Activated T-helper 17 cell treated with anti-CD3 and anti-CD28 coated beads, Interleukin-2, amount 50 U/mL, for 72 hours (primary cell): ENCODE measurements around the gene FGL2. TPM values are rescaled to one million over a fixed set of nuclear protein-coding genes. Genes with fewer than 3 reads are reported as not detected.
"Not testable (repeated sequence)": the region's sequence is repeated elsewhere in the genome, so short reads cannot be mapped to it uniquely, and the experiment has no call there.

Source experiments
- ATAC-seq: fragments of 150-1000 bp; cut with Tn5 transposase; replicated peaks from 2 replicates; pipeline ENCODE4 v1.10.0; 2021; ENCODE audit warnings: mild to moderate bottlenecking, moderate library complexity
- H3K27ac Mint-ChIP-seq: one replicate; pipeline ENCODE4 v1.8.0; 2022; ENCODE audit warnings: mixed read lengths
- H3K27me3 Mint-ChIP-seq: one replicate; pipeline ENCODE4 v1.8.0; 2022; ENCODE audit warnings: mixed read lengths
- H3K36me3 Mint-ChIP-seq: one replicate; pipeline ENCODE4 v1.8.0; 2022; ENCODE audit warnings: low read depth, mild to moderate bottlenecking, mixed read lengths
- H3K4me1 Mint-ChIP-seq: one replicate; pipeline ENCODE4 v1.8.0; 2022; ENCODE audit warnings: mixed read lengths
- H3K4me3 Mint-ChIP-seq: one replicate; pipeline ENCODE4 v1.8.0; 2022; ENCODE audit warnings: mild to moderate bottlenecking, mixed read lengths
- H3K9me3 Mint-ChIP-seq: one replicate; pipeline ENCODE4 v1.8.0; 2022; ENCODE audit warnings: mixed read lengths
- total RNA-seq, 2 donors: library from RNA; stranded (reverse); gene quantifications; one replicate each; pipeline ENCODE4 v1.2.3, GENCODE V29; 2022

Gene FGL2
- total RNA-seq, 2 donors from 2014 or later: 0.16 to 0.56 TPM

DNA sequence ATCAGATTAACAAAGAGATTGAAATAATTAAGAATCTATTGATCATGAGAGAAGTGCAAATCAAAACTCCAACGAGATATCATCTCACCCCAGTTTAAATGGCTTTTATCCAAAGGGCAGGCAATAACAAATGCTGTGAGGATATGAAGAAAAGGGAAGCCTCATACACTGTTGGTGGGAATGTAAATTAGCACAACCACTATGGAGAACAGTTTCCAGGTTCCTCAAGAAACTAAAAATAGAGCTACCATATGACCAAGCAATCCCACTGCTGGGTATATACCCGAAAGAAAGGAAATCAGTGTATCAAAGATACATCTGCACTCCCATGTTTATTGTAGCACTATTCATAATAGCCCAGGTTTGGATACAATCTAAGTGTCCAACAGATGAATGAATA is 13.8 kb downstream of the FGL2 start:
- no peaks in the 10 kb centered on the region for H3K27me3 Mint-ChIP-seq
- no peaks in the 10 kb centered on the region for H3K36me3 Mint-ChIP-seq
- no peaks in the 10 kb centered on the region for H3K9me3 Mint-ChIP-seq
- no peaks in the 10 kb centered on the region for H3K4me1 Mint-ChIP-seq
- H3K27ac Mint-ChIP-seq: no peak overlapping the region
- H3K4me3 Mint-ChIP-seq: no peak overlapping the region
- no peak for ATAC-seq

DNA sequence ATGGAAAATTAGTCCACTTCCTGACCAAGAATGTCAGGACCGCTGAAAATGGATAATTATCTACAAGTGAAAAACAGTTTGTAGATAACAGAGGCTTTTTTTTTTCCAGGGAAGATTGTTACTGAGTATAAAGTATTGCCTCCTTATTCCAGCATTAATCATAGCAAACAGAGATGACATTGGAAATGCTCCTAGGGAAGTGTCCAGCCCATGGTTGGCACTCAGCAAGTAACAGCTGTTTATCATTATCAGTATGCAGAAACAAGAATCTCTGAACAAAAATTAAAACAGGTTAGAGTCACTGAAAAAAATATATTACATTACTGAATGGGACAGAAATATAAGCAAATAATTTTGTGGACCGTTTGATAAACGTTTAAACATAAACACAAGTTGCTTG is 14.6 kb downstream of the FGL2 start:
- H3K27me3 Mint-ChIP-seq: no peaks in the 10 kb centered on the region
- no peak overlapping the region for H3K27ac Mint-ChIP-seq
- H3K36me3 Mint-ChIP-seq: no peaks in the 10 kb centered on the region
- no peaks in the 10 kb centered on the region for H3K9me3 Mint-ChIP-seq
- no peak overlapping the region for H3K4me3 Mint-ChIP-seq
- H3K4me1 Mint-ChIP-seq: no peaks in the 10 kb centered on the region
- ATAC-seq: no peak

DNA sequence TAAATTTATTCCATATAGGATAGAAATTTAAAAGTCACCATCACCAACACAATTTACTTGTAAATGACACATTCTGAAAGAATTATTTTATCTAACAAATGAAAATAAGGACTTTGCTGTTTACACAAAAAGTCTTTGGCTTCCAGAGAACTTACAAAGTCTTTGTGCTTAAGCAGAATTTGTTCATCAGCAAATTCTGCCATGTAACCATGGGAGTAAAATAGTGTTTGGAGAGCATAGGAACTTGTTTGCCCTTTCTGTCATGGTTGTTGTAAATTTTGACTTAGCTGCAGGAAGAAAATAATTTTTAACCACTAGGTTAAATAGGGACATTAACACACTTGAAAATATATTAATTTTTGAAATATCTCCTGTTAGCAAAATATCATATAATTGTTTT is 15.2 kb downstream of the FGL2 start:
- Mint-ChIP-seq H3K27ac (no peak overlapping the region), H3K9me3 (no peaks in the 10 kb centered on the region), H3K4me3 (no peak overlapping the region), H3K4me1 (no peaks in the 10 kb centered on the region), H3K36me3 (no peaks in the 10 kb centered on the region), H3K27me3 (no peaks in the 10 kb centered on the region)
- ATAC-seq: no peak

DNA sequence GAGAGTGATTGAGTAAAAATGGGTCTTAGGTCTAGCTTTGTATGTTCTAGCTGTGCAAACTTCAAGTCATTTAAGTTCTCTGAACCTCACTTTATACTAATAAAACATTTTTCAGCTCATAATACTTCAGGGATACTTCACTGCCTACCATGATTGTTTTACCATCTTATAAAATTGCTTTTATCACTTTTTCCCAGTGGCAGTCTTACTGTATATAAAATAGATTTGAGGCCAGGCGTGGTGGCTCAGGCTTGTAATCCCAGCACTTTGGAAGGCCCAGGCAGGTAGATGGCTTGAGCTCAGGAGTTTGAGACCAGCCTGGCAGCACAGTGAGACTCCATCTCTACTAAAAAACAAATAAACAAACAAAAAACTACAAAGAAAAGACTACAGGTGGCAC is 17.4 kb downstream of the FGL2 start:
- ATAC-seq: no peak
- H3K27me3 Mint-ChIP-seq: no peaks in the 10 kb centered on the region
- no peaks in the 10 kb centered on the region for H3K4me1 Mint-ChIP-seq
- no peak overlapping the region for H3K27ac Mint-ChIP-seq
- H3K36me3 Mint-ChIP-seq: no peaks in the 10 kb centered on the region
- H3K4me3 Mint-ChIP-seq: no peak overlapping the region
- H3K9me3 Mint-ChIP-seq: no peaks in the 10 kb centered on the region

DNA sequence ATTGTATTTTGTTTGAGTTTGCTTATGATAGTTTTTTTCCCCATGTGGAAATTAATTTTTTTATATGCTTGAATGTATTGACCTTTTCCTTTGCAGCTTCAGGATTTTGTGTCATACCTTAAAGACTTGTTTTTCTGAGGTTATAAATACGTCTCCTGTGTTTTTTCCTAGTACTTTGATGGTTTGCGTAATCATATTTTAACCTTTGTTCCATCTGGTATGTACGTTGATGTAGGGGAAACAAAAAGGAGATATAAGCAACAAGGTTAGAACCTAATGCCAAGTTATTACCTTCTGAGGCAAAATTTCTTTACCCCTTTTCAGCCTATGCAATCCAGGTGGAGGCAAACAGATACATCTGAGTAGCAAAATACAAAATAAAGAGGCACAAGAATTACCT is 17.9 kb downstream of the FGL2 start:
- no peak overlapping the region for H3K27ac Mint-ChIP-seq
- ATAC-seq: no peak
- H3K4me3 Mint-ChIP-seq: no peak overlapping the region
- no peaks in the 10 kb centered on the region for H3K9me3 Mint-ChIP-seq
- H3K4me1 Mint-ChIP-seq: no peaks in the 10 kb centered on the region
- H3K36me3 Mint-ChIP-seq: no peaks in the 10 kb centered on the region
- H3K27me3 Mint-ChIP-seq: no peaks in the 10 kb centered on the region

DNA sequence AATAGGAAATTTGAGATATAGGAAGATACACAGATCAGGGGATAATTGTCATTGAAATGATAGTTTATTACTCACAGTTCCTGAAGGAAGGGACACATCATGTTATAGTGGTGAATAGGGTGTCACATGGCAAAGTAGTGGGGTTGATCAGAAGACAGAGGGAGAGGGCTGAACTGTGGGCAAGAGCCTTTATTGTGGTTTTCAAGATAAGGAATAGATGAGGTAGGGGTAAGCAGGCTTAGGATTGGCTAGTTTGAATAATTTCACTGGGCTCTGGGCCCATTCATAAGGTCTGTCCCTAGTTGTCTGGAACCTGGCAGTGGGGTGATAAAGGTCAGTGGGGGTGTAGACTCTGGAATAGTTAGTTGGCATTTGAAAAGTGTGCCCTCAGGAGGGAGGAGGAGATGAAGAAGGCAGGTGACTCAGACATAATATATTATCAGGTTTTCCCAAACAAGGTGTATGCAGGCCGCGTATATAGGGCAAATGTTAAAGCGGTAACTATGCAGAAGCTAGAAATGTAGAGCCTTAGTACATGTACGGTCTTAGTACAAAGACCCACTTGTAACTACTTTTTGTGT is 18.5 kb downstream of the FGL2 start:
- no peak overlapping the region for H3K27ac Mint-ChIP-seq
- no peak overlapping the region for H3K4me3 Mint-ChIP-seq
- ATAC-seq: no peak
- H3K9me3 Mint-ChIP-seq: no peaks in the 10 kb centered on the region
- no peaks in the 10 kb centered on the region for H3K36me3 Mint-ChIP-seq
- H3K27me3 Mint-ChIP-seq: no peaks in the 10 kb centered on the region
- H3K4me1 Mint-ChIP-seq: no peaks in the 10 kb centered on the region

DNA sequence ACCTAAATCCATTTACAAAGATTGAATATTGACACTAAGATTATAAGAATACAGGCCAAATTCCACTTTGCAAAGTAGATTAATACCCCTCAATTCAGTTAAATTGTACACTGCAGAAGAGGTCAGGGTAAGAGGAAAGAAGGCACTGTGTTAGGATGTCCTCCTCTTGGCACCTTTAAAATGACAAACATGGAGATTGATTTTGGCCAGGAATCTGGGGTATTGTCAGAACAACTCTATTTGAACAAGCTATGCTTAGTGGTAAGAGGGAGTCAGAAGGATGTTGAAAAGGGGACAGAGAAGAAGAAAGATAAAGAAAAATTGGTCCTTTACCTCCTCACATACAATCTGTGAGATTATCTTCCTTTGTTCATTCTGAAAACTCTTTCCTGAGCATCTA is 21.6 kb downstream of the FGL2 start:
- H3K4me3 Mint-ChIP-seq, H3K27ac Mint-ChIP-seq, ATAC-seq, H3K27me3 Mint-ChIP-seq, H3K4me1 Mint-ChIP-seq, H3K9me3 Mint-ChIP-seq, H3K36me3 Mint-ChIP-seq: not testable (repeated sequence)

DNA sequence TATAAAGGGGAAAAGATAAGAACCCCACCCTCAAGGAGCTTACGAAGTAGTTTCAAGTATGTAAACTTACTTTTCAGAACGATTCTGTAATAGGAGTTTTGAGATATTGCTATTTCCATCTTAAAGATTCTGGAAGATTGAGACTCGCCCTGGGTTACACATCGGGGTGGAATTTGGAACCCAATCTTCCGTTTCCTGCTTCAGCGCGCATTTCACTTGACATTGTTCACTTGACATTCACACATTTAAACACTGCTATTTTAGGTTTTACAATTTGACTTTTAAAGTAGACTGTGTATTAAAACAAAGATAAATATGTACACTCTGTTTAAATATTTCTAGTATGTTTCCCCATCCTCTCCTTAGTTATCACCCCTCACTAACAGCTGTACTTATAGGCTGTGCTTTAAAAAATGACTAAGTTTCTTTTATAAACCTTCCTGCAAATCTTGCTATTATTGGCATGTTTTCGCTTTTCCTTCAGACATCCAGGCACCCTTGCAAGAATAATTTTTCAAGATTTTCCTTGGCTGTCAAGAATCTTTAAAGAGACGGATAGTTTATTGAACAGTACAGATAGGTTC is 22.2 kb downstream of the FGL2 start:
- not testable (repeated sequence) for H3K27ac Mint-ChIP-seq, H3K4me3 Mint-ChIP-seq, H3K4me1 Mint-ChIP-seq, ATAC-seq, H3K27me3 Mint-ChIP-seq, H3K36me3 Mint-ChIP-seq, H3K9me3 Mint-ChIP-seq

DNA sequence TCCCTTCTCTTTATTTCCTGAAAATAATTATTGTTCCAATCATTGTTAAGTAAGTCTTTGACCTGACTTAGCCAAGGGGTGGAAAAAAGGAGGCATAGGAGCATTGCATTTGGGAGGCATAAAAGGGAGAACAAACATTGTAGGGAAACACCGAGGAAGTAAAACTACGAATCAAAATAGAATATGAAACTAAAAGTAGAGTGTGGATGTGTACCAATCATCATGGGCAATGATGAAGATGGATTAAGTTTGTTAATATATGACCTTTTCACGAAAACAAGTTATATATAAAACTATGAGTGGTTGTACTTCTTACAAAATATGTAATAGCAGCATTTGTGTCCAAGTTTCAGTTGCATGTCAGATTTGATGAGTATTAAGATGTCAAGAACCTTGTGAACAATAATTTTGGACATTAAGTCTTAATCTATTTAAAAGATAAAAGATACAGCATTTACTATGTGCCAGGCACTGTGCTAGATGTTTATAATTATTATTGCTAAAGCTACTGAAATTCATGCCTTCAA is 24.3 kb downstream of the FGL2 start:
- H3K36me3 Mint-ChIP-seq, H3K4me1 Mint-ChIP-seq, H3K27me3 Mint-ChIP-seq, ATAC-seq, H3K9me3 Mint-ChIP-seq, H3K27ac Mint-ChIP-seq, H3K4me3 Mint-ChIP-seq: not testable (repeated sequence)

DNA sequence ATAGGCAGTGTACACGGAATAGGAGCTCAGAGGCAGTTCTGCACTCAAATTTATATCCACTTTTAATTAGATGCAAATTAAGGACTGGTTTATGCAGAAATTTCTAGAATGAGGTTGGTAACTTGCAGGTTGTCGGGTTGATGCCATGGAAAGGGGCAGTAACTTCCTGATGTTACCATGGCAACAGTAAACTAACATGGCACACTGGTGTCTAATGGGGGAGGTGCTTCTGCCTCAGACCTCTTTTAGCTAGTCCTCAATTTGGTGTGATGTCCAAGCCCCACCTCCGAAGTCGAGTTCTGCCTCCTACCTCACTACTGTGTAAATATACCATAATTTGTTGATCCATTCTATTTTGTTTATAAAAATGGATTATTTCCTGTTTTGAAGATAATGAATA is 25.2 kb downstream of the FGL2 start:
- H3K27ac Mint-ChIP-seq: not testable (repeated sequence)

DNA sequence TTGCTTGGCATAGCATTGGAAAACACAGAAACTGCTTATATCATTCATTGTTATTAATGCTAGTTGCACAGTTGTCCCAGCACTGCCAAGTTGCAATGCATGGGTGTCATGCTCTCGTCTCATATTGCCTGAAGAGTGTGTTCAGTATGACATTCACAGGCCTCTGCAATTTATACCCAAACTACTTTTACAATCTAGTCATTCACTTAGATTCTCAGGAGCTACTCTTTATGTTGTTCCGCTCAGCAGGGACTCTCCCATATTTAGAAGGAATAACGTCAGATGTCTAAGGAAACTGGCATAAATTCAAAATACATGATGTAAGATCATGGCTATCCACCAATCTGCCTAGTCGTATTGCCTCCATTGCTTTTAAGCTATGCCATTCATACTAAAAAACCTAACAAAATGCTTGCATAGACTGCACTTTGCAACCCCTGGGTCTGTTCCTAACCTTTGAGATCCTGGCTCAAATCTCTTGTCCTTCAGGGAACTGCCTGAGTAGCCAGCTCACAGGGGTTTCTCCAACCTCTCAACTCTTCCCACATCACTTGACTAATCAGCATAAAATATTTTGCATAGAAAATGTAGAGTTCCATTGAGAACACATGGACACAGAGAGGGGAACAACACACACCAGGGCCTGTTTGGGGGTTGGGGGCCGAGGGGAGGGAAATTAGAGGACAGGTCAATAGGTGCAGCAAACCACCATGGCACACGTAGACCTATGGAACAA is 27.0 kb downstream of the FGL2 start:
- not testable (repeated sequence) for H3K36me3 Mint-ChIP-seq, H3K27ac Mint-ChIP-seq, H3K4me1 Mint-ChIP-seq, H3K4me3 Mint-ChIP-seq, H3K27me3 Mint-ChIP-seq, H3K9me3 Mint-ChIP-seq, ATAC-seq

More for the DNA sequence above, 25.2 kb downstream of the FGL2 start:
- not testable (repeated sequence) for H3K4me1 Mint-ChIP-seq, ATAC-seq, H3K9me3 Mint-ChIP-seq, H3K4me3 Mint-ChIP-seq, H3K36me3 Mint-ChIP-seq, H3K27me3 Mint-ChIP-seq

DNA sequence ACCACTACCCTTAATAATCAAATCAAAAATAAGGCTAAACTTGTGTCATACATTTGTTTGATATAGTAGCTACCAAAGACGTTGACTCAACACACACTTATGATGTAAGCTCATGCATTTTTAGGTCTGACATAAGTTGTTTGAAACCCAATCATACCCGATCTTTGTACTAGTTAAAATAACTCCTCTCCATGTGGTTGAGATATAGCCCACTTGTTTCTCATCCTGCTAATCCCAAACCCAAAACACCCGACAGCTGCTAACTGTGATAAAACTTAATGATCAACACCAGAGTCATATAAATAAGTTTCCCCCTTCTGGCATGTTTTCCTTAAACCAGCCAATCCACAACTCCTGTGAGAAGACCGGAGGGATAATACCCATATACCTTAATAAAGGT is 28.5 kb downstream of the FGL2 start:
- not testable (repeated sequence) for H3K27ac Mint-ChIP-seq, ATAC-seq, H3K9me3 Mint-ChIP-seq, H3K4me1 Mint-ChIP-seq, H3K36me3 Mint-ChIP-seq, H3K4me3 Mint-ChIP-seq, H3K27me3 Mint-ChIP-seq

DNA sequence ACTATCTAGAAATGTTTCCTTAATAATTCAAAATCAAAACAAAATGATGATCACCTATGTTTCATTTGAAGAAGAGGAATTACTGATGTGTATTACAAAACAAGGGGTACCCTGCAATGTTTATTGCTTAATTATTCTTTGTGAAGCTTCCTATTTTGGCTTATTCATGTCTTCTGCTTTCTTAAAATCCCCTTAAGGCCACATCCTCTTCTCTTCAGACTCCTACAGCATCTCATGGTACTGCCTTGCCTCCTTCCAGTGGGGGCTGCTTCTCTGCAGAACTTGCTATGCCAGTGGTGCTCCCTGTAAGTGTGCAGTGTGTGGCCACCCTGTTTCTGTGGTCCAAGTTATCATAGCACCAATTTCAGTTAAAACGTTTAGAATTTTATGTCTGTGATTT is 42.2 kb downstream of the FGL2 start:
- Mint-ChIP-seq H3K27ac (peak overlapping the region; percentile 76), H3K9me3 (no peaks in the 10 kb centered on the region), H3K36me3 (no peaks in the 10 kb centered on the region), H3K4me3 (peak overlapping the region; percentile 22), H3K27me3 (no peaks in the 10 kb centered on the region), H3K4me1 (peaks cover 5% of the 10 kb centered on the region)
- ATAC-seq: peak; percentile 28

DNA sequence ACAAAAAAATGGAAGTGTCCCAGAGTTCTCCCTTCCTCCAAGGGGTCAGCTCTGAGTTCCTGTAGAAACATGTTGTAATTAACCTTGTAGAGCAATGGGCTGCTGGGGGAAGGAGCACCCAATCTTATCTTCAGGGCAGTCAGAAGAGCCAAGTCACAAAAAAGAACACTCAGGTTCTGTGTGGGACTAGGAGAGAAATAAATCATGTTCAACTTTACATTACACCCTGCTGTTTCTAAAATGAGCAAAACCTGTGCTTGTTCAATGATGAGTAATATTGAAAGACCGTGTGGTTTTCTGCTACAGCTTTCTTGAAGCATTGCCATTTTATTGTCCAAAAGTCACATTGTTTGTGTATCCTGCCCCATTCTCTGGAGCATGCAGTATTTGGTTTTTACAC is 42.6 kb downstream of the FGL2 start:
- not testable (repeated sequence) for H3K27me3 Mint-ChIP-seq, H3K9me3 Mint-ChIP-seq, H3K4me1 Mint-ChIP-seq, H3K36me3 Mint-ChIP-seq
- Mint-ChIP-seq H3K27ac (peak overlapping the region; percentile 83), H3K4me3 (peak overlapping the region; percentile 25)
- peak; percentile 84 for ATAC-seq

DNA sequence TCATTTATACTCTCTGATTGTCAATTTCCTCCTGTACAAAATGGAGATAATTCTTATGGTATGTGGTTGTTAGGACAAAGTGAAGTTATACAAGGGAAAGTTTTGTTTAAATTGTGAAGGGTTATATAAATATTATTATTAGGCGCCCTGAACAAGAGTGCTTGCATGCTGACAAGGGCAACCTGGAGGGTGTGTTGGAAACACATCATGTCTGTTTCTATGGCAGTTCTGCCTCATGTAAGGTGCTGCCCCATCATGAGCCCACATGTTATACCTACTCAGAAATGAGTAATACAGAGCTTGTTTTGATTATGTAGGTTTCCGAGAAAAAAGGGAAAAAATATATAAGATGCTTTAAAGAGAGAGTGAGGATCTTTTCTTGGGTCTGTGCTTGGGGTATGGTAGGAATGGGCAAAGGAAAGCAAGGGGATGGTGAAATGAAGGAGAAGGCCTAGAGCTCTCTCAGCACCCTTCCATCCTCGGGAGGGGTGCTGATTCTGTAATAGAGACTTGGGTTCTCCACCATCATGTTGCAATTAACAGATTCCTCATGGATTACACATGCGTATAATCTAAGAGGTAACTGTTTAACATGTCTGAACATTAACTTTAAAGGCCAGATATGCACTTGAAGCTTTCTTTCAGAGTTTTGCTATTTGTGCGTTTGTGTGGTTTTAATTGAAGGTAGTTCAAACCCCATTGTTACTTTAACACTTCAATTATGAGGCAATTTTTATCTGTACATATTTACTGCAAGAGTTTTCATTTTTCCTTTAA is 43.8 kb downstream of the FGL2 start:
- not testable (repeated sequence) for H3K27me3 Mint-ChIP-seq, H3K9me3 Mint-ChIP-seq, H3K4me1 Mint-ChIP-seq, H3K36me3 Mint-ChIP-seq
- H3K4me3 Mint-ChIP-seq: peak overlapping the region; percentile 44
- peak; percentile 87 for ATAC-seq
- peak overlapping the region; percentile 83 for H3K27ac Mint-ChIP-seq
